ENCODE data around the gene ACBD4.
A peak's percentile ranks its signal among the peaks of the same experiment; 100 is the strongest.

The ACBD4 gene

DNA sequence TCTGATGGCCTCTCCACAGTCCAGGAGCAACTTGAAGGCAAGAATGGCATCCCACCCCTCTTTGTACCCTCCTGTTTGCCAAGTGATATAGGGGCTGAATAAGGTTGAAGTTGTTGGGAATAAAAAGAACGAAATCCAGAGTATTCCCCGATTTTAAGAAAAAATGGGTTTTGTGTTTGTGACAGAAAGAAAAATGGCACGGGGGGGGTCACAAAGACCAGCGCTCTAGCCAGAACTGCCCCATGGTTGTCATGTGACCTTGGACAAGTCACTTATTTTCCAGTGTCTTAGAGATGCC is 11.1 kb downstream of the ACBD4 start:
- DNase-seq (ENCODE audit: low read depth in 1 of 2, low spot score in 1 of 2), result no peak
- Histone ChIP-seq H3K27ac (replicated peaks) (peak overlapping the region; percentile 100), H3K27me3 (ENCODE audit: insufficient read depth, poor library complexity, severe bottlenecking) (no peaks in the 10 kb centered on the region), H3K4me3 (replicated peaks; ENCODE audit: insufficient read depth, low read length) (peak overlapping the region; percentile 46)
- TF ChIP-seq SPI1 (IDR thresholded peaks at IDR 0.05; ENCODE audit: borderline replicate concordance, low read depth) (no peak), GABPA (IDR thresholded peaks at IDR 0.05; ENCODE audit: low read depth) (no peak), REST (IDR thresholded peaks at IDR 0.05; ENCODE audit: insufficient replicate concordance, low read depth) (no peak), POLR2AphosphoS5 (IDR thresholded peaks at IDR 0.05; ENCODE audit: low read depth) (no peak)
- TF ChIP-seq, protein P1, sequence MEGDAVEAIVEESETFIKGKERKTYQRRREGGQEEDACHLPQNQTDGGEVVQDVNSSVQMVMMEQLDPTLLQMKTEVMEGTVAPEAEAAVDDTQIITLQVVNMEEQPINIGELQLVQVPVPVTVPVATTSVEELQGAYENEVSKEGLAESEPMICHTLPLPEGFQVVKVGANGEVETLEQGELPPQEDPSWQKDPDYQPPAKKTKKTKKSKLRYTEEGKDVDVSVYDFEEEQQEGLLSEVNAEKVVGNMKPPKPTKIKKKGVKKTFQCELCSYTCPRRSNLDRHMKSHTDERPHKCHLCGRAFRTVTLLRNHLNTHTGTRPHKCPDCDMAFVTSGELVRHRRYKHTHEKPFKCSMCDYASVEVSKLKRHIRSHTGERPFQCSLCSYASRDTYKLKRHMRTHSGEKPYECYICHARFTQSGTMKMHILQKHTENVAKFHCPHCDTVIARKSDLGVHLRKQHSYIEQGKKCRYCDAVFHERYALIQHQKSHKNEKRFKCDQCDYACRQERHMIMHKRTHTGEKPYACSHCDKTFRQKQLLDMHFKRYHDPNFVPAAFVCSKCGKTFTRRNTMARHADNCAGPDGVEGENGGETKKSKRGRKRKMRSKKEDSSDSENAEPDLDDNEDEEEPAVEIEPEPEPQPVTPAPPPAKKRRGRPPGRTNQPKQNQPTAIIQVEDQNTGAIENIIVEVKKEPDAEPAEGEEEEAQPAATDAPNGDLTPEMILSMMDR (IDR thresholded peaks at IDR 0.05; ENCODE audit: insufficient read depth, low read length), result no peak

DNA sequence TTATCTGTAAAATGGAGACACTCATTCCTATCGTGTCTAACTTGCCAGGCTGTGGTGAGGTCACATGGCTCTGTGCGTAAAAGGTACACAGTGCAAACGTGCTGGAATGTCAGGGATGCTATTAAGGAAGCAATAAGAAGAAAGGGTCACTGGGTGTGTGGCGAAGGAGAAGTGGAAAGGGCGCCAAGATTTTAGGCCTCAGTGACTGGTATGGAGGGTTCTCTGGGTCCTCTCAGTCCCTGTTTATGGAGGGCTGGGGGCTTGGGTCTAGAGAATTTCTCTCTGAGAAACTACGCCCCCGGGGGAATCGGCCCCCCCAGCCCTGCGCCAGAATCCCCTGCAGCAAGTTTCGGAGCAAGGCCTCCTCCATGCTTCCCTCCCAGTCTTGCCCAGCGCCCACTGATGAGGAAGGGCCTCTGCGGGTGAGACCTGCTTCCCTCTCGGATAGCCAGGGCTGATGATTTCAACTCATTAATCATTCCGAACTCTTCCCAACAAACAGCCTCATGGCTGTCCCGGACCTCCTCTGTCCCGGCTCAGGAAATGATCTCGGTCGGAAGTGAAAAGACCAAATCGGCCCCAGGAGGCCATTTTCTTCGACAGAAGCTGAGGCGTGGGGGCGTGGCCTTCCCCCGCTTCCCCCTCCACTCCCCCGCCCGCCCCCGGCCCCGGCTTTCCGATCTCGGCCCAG is 11.5 kb downstream of the ACBD4 start:
- no peaks in the 10 kb centered on the region for H3K27me3 ChIP-seq (ENCODE audit: insufficient read depth, poor library complexity, severe bottlenecking)
- H3K4me3 ChIP-seq (replicated peaks; ENCODE audit: insufficient read depth, low read length), result peak overlapping the region; percentile 46
- H3K27ac ChIP-seq (replicated peaks), result peak overlapping the region; percentile 100
- peak in 1 of 2 experiments; percentile 75 for DNase-seq (ENCODE audit: low read depth in 1 of 2, low spot score in 1 of 2)
- no peak for TF ChIP-seq SPI1 (IDR thresholded peaks at IDR 0.05; ENCODE audit: borderline replicate concordance, low read depth)
- TF ChIP-seq REST (IDR thresholded peaks at IDR 0.05; ENCODE audit: insufficient replicate concordance, low read depth), result no peak
- TF ChIP-seq GABPA (IDR thresholded peaks at IDR 0.05; ENCODE audit: low read depth), result no peak
- TF ChIP-seq, protein P1 (IDR thresholded peaks at IDR 0.05; ENCODE audit: insufficient read depth, low read length), result no peak
- 0 out of 2 replicates have a peak, but pooled peaks have one; percentile 11 for TF ChIP-seq POLR2AphosphoS5 (IDR thresholded peaks at IDR 0.05; ENCODE audit: low read depth)

- TF ChIP-seq POLR2AphosphoS5 (IDR thresholded peaks at IDR 0.05; ENCODE audit: low read depth) (no peak), REST (IDR thresholded peaks at IDR 0.05; ENCODE audit: insufficient replicate concordance, low read depth) (no peak), SPI1 (IDR thresholded peaks at IDR 0.05; ENCODE audit: borderline replicate concordance, low read depth) (no peak)
- TF ChIP-seq, protein P1 (IDR thresholded peaks at IDR 0.05; ENCODE audit: insufficient read depth, low read length), result no peak
- peak overlapping the region; percentile 46 for H3K4me3 ChIP-seq (replicated peaks; ENCODE audit: insufficient read depth, low read length)
- no peaks in the 10 kb centered on the region for H3K27me3 ChIP-seq (ENCODE audit: insufficient read depth, poor library complexity, severe bottlenecking)
- H3K27ac ChIP-seq (replicated peaks), result peak overlapping the region; percentile 100
- peak; percentile 88 to 95 for DNase-seq (ENCODE audit: low read depth in 1 of 2, low spot score in 1 of 2)
Observed at GRCh38 chr17:45147581-45148182, 12.2 kb downstream of the ACBD4 start.
